VCaP (cell line): ENCODE data around the gene FGFRL1.

Experiments
- H3K27ac ChIP-seq: fragments of 450-650 bp; 2 replicates; pipeline ENCODE4 v1.5.1; 2017
- TF ChIP-seq, protein P1 (sequence below): fragments of 450-650 bp; conservative IDR thresholded peaks from 2 replicates; pipeline ENCODE4 v1.5.1; 2017; ENCODE audit warnings: mild to moderate bottlenecking, moderate library complexity

Gene FGFRL1

DNA sequence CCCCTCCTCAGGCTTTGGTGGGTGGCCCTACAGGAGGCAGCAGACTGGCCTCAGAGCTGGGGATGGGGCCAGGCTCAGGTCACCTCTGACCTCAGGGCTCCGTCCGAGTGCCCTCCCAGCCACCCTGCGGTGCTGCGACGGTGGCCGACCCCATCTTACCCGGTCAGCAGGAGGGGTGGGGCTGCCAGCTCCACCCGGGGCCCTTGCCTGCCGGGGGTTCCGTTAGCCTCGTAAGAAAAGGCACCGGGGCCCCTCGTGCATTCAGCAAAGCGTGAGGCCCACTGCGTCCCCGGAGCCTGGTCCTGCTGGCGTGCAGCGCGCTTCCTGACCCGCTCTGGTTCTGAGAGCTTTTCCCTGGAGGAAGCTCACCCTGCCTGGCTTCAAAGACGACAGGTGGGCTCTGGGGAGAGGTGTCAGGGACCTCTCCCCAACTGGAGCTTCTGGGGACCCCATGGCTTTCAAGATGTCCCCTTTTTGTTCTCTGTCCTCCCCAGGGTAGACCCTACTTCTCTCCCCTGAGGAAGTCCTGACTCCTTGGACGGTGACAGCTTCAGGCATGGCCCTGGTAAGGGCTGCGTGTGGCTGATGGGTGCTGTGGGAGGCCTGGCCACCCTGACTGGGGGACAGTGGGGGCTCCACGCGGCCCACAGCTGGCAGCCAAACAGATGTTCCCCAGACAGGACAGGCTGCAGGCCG, 15.9 kb downstream of the FGFRL1 start:
- TF ChIP-seq, protein P1, sequence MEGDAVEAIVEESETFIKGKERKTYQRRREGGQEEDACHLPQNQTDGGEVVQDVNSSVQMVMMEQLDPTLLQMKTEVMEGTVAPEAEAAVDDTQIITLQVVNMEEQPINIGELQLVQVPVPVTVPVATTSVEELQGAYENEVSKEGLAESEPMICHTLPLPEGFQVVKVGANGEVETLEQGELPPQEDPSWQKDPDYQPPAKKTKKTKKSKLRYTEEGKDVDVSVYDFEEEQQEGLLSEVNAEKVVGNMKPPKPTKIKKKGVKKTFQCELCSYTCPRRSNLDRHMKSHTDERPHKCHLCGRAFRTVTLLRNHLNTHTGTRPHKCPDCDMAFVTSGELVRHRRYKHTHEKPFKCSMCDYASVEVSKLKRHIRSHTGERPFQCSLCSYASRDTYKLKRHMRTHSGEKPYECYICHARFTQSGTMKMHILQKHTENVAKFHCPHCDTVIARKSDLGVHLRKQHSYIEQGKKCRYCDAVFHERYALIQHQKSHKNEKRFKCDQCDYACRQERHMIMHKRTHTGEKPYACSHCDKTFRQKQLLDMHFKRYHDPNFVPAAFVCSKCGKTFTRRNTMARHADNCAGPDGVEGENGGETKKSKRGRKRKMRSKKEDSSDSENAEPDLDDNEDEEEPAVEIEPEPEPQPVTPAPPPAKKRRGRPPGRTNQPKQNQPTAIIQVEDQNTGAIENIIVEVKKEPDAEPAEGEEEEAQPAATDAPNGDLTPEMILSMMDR: no peak
- peak overlapping the region; percentile 20; the same call in 1 of the 2 replicates for H3K27ac ChIP-seq

DNA sequence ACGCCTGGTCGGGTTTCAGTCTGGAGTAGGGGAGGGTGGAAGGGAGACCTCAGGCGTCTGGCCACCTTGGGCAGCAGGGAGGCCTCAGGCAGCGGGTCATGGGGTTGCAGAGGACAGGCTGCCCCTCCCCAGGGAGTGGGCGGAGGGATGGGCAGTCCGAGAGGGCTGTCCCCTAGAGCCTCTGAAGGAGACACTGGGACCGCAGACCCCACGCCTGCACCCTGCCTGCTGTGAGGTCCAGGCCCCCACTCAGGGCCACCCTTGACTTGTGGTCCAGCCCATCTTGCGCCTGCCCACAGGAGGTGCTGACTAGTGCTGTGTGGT, 16.5 kb downstream of the FGFRL1 start:
- H3K27ac ChIP-seq: peak overlapping the region; percentile 20; the same call in 1 of the 2 replicates
- TF ChIP-seq, protein P1: no peak

DNA sequence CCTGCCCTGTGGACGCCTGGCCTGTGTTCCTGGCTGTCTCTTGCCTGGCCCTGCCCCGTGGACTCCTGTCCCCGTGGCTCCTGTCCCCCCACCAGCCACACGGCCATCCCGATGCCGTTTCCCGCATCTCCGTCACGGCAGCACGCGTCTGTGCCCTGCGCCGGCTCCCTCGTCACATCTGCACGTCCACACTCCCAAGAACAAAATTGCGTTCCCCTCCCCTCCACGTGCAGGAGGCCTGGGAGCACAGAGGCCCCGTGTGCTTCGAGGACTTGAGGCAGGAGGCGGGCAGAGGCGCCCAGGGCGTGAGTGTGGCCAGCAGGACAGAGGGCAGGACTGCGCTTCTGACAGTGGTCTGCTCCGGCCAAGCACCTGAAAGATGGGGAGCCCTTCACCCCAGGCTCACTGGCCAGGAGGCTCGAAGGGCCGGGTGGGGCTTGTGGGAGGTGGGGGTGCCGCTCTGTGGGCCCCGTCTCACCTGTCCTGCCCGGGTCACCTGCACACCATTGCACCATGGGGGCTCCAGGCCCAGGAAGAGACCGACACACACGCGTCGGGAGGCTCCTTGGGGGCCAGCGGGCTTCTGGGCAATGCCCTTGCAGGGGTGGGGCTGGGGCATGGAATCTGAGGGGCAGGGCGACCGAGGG, 17.3 kb downstream of the FGFRL1 start:
- TF ChIP-seq, protein P1: no peak
- peak overlapping the region; percentile 20; the same call in 1 of the 2 replicates for H3K27ac ChIP-seq

DNA sequence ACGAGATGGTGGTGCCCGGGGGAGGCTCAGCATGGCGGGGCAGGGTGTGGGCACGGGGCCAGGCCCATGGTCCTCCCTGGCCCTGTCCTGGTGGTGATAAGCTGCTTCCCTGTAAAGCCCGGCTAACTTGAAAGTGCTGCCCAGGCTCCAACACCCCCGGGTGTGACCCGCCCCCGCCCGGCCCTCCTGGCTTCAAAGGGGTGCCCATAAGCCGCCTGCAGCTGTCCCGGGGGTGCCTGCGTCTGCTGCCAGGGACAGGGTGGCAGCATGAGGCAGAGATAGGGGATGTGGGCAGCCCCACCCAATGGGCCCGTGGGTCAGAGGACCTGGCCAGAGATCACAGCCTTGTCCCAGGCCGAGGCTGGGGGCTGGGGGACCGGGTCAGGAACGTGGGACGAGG, 18.1 kb downstream of the FGFRL1 start:
- TF ChIP-seq, protein P1: no peak
- H3K27ac ChIP-seq: peak overlapping the region; percentile 16; the same call in 1 of the 2 replicates

DNA sequence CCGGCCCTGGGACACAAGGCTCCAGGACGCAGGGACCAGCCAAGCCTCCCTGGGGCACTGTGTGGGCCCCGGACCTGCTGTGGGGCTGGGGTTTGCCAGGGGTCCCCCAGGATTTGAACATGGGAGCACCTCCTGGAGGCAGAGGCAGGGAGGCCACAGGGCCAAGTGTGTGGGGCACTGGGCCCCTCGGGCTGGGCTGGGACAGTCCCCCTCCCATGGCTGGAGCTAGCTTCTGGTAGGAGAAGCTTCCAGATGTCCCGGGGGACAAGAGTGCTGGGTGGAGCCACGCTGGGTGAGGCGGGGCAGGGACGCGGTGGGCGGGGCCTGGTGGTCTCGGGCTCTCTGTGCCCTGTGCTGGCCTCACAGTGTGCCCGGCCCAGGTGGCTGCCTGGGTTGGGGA, 18.6 kb downstream of the FGFRL1 start:
- H3K27ac ChIP-seq: peak overlapping the region; percentile 16; the same call in 1 of the 2 replicates
- TF ChIP-seq, protein P1: no peak

DNA sequence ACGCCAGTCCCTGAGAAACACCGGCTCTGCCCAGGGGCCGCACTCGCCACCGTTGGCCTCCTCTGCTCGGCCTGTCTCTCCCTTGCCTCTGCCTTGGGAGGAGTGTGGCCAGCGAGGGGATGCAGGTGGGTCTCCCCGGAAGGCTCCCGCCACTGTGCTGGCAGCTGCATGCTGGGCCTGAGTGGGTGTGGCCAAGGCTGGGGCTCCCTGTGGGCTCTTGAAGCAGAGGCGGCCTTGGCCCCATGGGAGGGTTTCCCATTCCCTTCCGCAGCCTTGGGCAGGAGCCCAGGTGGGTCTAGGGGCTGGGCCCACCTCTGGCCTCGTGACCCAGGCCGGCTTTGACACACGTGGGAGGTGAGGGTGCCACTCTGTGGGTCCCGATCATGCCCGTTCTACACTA, 19.1 kb downstream of the FGFRL1 start:
- TF ChIP-seq, protein P1: no peak
- H3K27ac ChIP-seq: no peak overlapping the region; the same call in 1 of the 2 replicates

DNA sequence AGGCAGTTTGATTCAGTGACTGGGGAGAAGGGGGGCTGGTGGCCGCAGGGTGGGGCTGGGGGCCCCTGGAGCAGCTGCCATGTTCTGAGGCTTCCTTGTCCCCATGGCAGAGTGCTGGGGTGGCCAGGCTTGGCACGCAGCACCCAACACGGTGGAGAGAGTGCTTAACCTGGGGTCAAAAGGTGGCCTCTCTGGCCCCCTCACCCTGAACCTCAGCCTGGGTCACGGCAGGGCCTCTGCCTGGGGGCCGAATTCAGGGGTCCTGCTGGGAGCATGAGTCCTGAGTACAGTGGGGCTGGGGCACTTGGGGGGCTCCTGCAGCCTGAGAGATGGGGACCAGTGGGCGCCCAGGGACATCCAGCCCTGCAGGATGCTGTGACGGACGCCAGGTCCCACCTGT, 19.9 kb downstream of the FGFRL1 start:
- TF ChIP-seq, protein P1: no peak
- H3K27ac ChIP-seq: no peak overlapping the region; the same call in 1 of the 2 replicates
